GM18858 (cell line): ENCODE measurements around the gene PLCB2.

Experiments used
- ATAC-seq: cut with Tn5 transposase; IDR thresholded peaks from one replicate; pipeline ENCODE4 v1.9.1; 2021; ENCODE audit not compliant: unreplicated experiment

The PLCB2 gene

GRCh38 chr15:40274350-40275274 lies 33.1 kb downstream of the PLCB2 start:
- ATAC-seq: no peak

- ATAC-seq: no peak
These were observed 34.3 kb downstream of the PLCB2 start for GRCh38 chr15:40273428-40273827.

- ATAC-seq: no peak
These were observed 35.2 kb downstream of the PLCB2 start for GRCh38 chr15:40272485-40273056.

- ATAC-seq: no peak
These were observed 35.9 kb downstream of the PLCB2 start for GRCh38 chr15:40271685-40272484.

DNA sequence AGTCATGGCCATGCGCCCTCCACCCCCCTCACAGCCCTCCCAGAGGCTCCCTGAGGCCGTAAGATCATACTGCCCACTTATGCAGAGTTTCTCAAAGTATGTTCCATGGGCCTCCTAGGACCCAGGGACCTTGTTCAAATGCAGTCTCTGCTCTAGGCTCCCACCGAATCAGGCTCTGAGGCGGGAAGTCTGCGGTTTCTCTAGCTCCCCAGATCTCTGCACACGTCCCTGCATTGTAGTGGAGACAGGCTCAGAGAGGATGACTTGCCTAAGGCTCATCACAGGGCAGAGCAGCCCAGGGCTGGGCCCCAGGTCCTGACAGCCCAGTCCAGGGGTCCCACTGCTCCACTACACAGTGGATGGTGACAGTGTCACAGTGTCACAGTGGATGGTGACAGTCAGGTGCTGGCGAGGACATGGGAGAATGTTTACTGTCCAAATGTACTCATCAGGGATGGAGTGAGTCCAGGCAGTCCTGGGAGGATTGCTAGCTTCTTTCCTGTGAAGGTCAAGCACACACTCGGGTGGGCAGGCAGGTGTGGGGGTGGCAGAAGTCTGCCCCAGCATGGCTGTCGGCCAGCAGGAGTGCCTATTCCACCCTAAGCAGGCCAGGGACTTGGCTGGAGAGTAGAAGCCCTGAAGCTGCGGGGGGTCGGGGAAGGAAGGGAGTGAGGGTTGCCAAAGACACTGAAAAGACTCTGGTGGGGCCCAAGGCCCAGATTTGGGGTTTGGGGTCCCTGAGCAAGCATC lies 37.3 kb downstream of the PLCB2 start:
- ATAC-seq: no peak

GRCh38 chr15:40269604-40270003 lies 38.1 kb downstream of the PLCB2 start:
- no peak for ATAC-seq

DNA sequence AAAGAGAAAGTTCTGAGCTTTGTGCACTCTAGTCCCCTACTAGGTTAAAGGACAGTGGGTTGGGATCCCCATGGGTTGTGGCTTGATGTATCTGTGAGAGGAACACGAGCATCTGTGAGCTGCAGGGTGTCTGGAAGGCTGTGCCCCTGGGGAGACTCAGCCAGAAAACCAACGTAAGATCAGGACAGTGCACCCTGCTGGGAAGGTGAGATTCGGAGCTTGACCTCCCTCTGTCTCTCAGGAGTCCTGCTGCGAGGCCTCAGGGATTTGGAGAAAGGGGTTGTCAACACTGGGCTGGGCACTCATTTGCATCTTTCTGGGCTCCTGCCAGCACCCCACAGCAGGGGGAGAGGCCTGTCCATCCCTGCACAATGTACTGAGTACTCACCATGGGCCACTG lies 40.1 kb downstream of the PLCB2 start:
- no peak for ATAC-seq

GRCh38 chr15:40266828-40267304 lies 40.9 kb downstream of the PLCB2 start:
- ATAC-seq: no peak

- ATAC-seq: no peak
These were observed 41.9 kb downstream of the PLCB2 start for GRCh38 chr15:40265875-40266274.

DNA sequence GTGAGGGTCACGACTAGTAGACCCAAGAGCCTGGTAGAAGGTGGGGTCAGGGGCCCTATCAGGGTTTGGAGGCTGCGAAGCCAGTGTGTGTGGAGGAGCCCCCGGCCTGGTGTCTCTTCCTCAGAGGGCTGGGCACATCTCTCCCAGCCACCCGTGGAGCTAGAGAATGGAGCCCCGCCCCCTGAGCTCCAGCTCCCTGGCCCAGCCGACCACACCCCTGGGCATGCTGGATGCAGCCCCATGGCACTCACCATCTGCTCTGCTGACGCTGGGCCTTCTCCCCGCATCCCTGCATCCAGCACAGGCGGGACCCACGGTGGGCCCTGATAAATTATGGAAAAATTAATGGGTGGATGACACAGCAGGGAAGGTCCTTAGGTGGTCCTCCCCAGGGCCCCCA lies 42.4 kb downstream of the PLCB2 start:
- ATAC-seq: no peak

DNA sequence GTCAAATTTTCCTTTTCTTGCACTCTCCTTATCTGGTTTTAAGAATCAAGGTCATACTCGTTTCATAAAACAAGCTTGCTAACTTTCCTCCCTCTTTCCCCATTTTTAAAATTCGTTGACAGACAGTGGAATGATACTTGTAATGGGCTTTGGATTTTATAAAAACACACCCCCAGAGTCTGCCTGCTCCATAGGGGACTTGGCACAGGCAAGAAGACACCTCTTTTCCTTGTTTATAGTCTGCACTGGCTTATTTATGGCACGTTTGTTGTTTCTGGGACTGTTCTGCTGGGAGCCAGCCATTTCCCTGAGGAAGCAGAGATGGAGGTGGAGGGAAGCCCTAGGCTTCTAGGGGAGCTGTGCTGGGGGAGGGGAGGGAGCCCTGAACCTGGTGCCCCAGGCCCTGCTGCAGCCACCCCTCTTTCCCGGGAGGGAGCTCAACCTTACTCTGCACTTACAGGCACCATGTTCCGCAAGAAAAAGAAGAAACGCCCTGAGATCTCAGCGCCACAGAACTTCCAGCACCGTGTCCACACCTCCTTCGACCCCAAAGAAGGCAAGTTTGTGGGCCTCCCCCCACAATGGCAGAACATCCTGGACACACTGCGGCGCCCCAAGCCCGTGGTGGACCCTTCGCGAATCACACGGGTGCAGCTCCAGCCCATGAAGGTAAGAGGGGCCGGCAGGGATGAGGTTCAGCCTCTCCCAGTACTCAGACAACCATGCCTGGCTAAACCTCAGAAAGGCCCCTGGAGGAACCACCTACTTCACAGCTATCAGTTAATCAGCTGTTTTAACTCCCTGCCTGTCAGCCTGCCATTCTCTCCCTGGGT lies 43.2 kb downstream of the PLCB2 start:
- ATAC-seq: no peak

- ATAC-seq: no peak
These were observed 44.5 kb downstream of the PLCB2 start for GRCh38 chr15:40263024-40263754.

- ATAC-seq: no peak
These were observed 48.7 kb downstream of the PLCB2 start for GRCh38 chr15:40259021-40259420.

DNA sequence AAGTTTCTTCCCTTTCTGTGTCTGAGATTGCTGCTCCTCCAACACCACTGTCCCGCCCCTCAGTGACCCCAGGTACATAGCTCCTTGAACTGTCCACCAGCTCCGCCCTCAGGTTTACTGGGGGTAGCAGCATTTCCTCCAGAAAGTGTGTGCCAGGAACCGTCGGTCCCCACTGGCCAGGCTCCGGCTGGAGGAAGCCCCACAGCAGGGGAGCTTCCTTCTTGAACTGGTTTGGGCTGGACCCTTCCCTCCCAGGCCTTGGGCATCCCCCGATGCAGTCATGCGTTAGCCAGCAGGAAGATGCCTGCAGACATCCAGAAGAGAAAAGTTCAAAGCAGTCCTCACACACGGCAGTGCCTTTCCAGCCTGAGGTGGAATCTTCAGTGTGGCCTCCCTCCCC lies 49.2 kb downstream of the PLCB2 start:
- no peak for ATAC-seq

- ATAC-seq: no peak
These were observed 49.9 kb downstream of the PLCB2 start for GRCh38 chr15:40257656-40258450.

DNA sequence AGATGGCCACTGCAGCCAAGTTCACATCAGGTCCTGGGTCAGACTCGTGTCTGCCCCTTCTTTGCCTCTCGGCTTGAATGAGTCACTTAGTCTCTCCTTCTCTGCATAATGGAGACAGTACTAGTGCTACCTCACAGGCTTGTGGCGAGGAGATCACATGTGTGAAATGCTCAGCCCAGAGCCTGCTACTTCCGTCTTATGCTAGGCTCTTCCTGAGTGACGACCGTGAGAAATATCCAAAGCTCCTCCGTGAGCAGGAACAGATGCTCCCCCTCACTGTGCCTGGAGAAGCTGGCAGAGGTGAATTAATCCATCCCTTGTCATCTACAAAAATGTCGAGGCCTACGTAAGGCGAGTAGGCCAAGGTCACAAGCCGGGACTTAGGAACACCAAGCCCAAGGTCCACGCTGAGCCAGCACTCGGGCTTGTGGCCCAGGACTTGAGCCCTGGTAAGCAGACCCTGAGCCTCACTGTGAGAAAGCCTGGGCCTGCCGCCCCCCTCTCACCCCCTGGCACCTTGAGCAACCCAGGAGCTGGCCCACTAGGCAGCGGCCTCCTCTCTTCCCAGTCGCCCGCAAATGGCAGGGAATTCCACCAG lies 51.0 kb downstream of the PLCB2 start:
- no peak for ATAC-seq

- no peak for ATAC-seq
These were observed 52.7 kb downstream of the PLCB2 start for GRCh38 chr15:40255033-40255432.

GRCh38 chr15:40254452-40254851 lies 53.3 kb downstream of the PLCB2 start:
- ATAC-seq: no peak
